Stimulated activated CD8-positive, alpha-beta memory T cell treated with anti-CD3 and anti-CD28 coated beads, Interleukin-4, amount 100 ng/mL, for 48 hours (primary cell): ENCODE results near the gene BCL7B.
A peak's percentile ranks its signal among the peaks of the same experiment; 100 is the strongest.
"Not testable (repeated sequence)": the region's sequence is repeated elsewhere in the genome, so short reads cannot be mapped to it uniquely, and the experiment has no call there.

Source experiments
- DNase-seq: peaks from one replicate; pipeline ENCODE4 v3.0.0-alpha.2; 2020

Gene BCL7B

GRCh38 chr7:73570977-73571376, 13.5 kb upstream of the BCL7B start:
- no peak for DNase-seq

GRCh38 chr7:73570521-73570920, 13.0 kb upstream of the BCL7B start:
- DNase-seq = no peak

- DNase-seq = no peak
These were observed 11.6 kb upstream of the BCL7B start for GRCh38 chr7:73569042-73569608.

GRCh38 chr7:73567846-73568685, 10.6 kb upstream of the BCL7B start:
- no peak for DNase-seq

- no peak for DNase-seq
These were observed 9.7 kb upstream of the BCL7B start for GRCh38 chr7:73567140-73567539.

- not testable (repeated sequence) for DNase-seq
These were observed 8.9 kb upstream of the BCL7B start for GRCh38 chr7:73566431-73566830.

- no peak for DNase-seq
These were observed 8.3 kb upstream of the BCL7B start for GRCh38 chr7:73565675-73566340.

- peak; percentile 37 for DNase-seq
These were observed 2.8 kb upstream of the BCL7B start for GRCh38 chr7:73560109-73560835.

- peak; percentile 92 for DNase-seq
These were observed 438 bp downstream of the BCL7B start for GRCh38 chr7:73557108-73557396.

- DNase-seq = no peak
These were observed 1.0 kb downstream of the BCL7B start for GRCh38 chr7:73556208-73557107.

- no peak for DNase-seq
These were observed 2.0 kb downstream of the BCL7B start for GRCh38 chr7:73555411-73555982.

- not testable (repeated sequence) for DNase-seq
These were observed 7.4 kb downstream of the BCL7B start for GRCh38 chr7:73550093-73550492.

GRCh38 chr7:73549176-73549575, 8.3 kb downstream of the BCL7B start:
- no peak for DNase-seq

- DNase-seq = no peak
These were observed 9.6 kb downstream of the BCL7B start for GRCh38 chr7:73547841-73548240.

GRCh38 chr7:73544678-73545077, 12.8 kb downstream of the BCL7B start:
- DNase-seq = no peak

GRCh38 chr7:73541722-73542121, 15.8 kb downstream of the BCL7B start:
- no peak for DNase-seq

GRCh38 chr7:73539709-73540108, 17.8 kb downstream of the BCL7B start:
- no peak for DNase-seq

GRCh38 chr7:73538510-73538909, 19.0 kb downstream of the BCL7B start:
- DNase-seq = not testable (repeated sequence)

GRCh38 chr7:73537051-73537450, 20.4 kb downstream of the BCL7B start:
- no peak for DNase-seq

- DNase-seq = no peak
These were observed 21.0 kb downstream of the BCL7B start for GRCh38 chr7:73536479-73536878.

GRCh38 chr7:73535918-73536317, 21.6 kb downstream of the BCL7B start:
- DNase-seq = not testable (repeated sequence)

- no peak for DNase-seq
These were observed 23.7 kb downstream of the BCL7B start for GRCh38 chr7:73533742-73534141.
